Ishikawa (cell line): ENCODE results near the gene MLX.
A peak's percentile ranks its signal among the peaks of the same experiment; 100 is the strongest.
"Not testable (repeated sequence)": the region's sequence is repeated elsewhere in the genome, so short reads cannot be mapped to it uniquely, and the experiment has no call there.

Experiments used
- CEBPB ChIP-seq: IDR thresholded peaks from 2 replicates; pipeline ENCODE4 v1.6.1; 2012
- CREB1 ChIP-seq: IDR thresholded peaks from 2 replicates; pipeline ENCODE4 v1.6.1; 2012; ENCODE audit warnings: low read depth
- EGR1 ChIP-seq: IDR thresholded peaks from 2 replicates; pipeline ENCODE4 v1.6.1; 2012
- EP300 ChIP-seq: IDR thresholded peaks from 2 replicates; pipeline ENCODE4 v1.6.1; 2012; ENCODE audit warnings: borderline replicate concordance
- FOXM1 ChIP-seq: IDR thresholded peaks from 2 replicates; pipeline ENCODE4 v1.6.1; 2012; ENCODE audit warnings: low read depth, borderline replicate concordance
- MAX ChIP-seq: IDR thresholded peaks from 2 replicates; pipeline ENCODE4 v1.6.1; 2012
- NFIC ChIP-seq: IDR thresholded peaks from 2 replicates; pipeline ENCODE4 v1.6.1; 2012
- RAD21 ChIP-seq: IDR thresholded peaks from 2 replicates; pipeline ENCODE4 v1.6.1; 2012; ENCODE audit warnings: low read depth
- REST ChIP-seq: IDR thresholded peaks from 2 replicates; pipeline ENCODE4 v1.6.1; 2012; ENCODE audit warnings: low read depth, mild to moderate bottlenecking
- TAF1 ChIP-seq: IDR thresholded peaks from 2 replicates; pipeline ENCODE4 v1.6.1; 2012; ENCODE audit warnings: low read depth, mild to moderate bottlenecking
- TCF12 ChIP-seq: IDR thresholded peaks from 2 replicates; pipeline ENCODE4 v1.6.1; 2012; ENCODE audit warnings: low read depth
- TEAD4 ChIP-seq: IDR thresholded peaks from 2 replicates; pipeline ENCODE4 v1.6.1; 2012
- USF1 ChIP-seq: IDR thresholded peaks from 2 replicates; pipeline ENCODE4 v1.6.1; 2012
- YY1 ChIP-seq: IDR thresholded peaks from 2 replicates; pipeline ENCODE4 v1.6.1; 2012; ENCODE audit warnings: low read depth
- ZBTB7A ChIP-seq: IDR thresholded peaks from 2 replicates; pipeline ENCODE4 v1.6.1; 2012; ENCODE audit warnings: low read depth

The MLX gene

GRCh38 chr17:42552736-42553135 is 14.2 kb upstream of the MLX start, which contains the start of gene HSD17B1:
TSS of gene HSD17B1 (plus strand) at chr17:42552923. CDS start at chr17:42552934, 11 bp downstream.
- TF ChIP-seq NFIC, CREB1, REST: not testable (repeated sequence)

GRCh38 chr17:42553161-42553818 is 13.6 kb upstream of the MLX start:
- TF ChIP-seq YY1 (no peak), TEAD4 (no peak), FOXM1 (no peak), NFIC (no peak), TAF1 (no peak)

GRCh38 chr17:42553866-42554249 is 13.0 kb upstream of the MLX start:
- TF ChIP-seq FOXM1 (no peak), TAF1 (no peak), CREB1 (no peak), TCF12 (no peak), RAD21 (no peak), REST (no peak), NFIC (no peak), TEAD4 (no peak), ZBTB7A (no peak), CEBPB (no peak), EGR1 (no peak), YY1 (no peak), USF1 (no peak), MAX (no peak), EP300 (no peak)

- no peak for TF ChIP-seq FOXM1
- TF ChIP-seq MAX, result peak; percentile 81
- peak; percentile 75 for TF ChIP-seq CREB1
- no peak for TF ChIP-seq CEBPB
- TF ChIP-seq ZBTB7A, result peak; percentile 84
- TF ChIP-seq TEAD4, result peak; percentile 20; the same call in 1 of the 2 replicates
- TF ChIP-seq TCF12, result peak; percentile 58; the same call in 1 of the 2 replicates
- TF ChIP-seq YY1, result peak; percentile 69
- peak; percentile 64; the same call in 1 of the 2 replicates for TF ChIP-seq EGR1
- TF ChIP-seq EP300, result no peak
- peak; percentile 82 for TF ChIP-seq TAF1
- 0 out of 2 replicates have a peak, but pooled peaks have one; percentile 11 for TF ChIP-seq REST
- no peak for TF ChIP-seq NFIC
- no peak for TF ChIP-seq USF1
- TF ChIP-seq RAD21, result no peak
These were observed 12.4 kb upstream of the MLX start for GRCh38 chr17:42554250-42555121.
